CD4-positive, alpha-beta T cell treated with Interferon alpha-2 for 1 hour (primary cell): ENCODE results near the gene LINS1.
A peak's percentile ranks its signal among the peaks of the same experiment; 100 is the strongest.

Experiments used
- DNase-seq, 2 donors: peaks; one replicate each; pipeline ENCODE4 v3.0.0-alpha.2; 2020 to 2022

The LINS1 gene

DNA sequence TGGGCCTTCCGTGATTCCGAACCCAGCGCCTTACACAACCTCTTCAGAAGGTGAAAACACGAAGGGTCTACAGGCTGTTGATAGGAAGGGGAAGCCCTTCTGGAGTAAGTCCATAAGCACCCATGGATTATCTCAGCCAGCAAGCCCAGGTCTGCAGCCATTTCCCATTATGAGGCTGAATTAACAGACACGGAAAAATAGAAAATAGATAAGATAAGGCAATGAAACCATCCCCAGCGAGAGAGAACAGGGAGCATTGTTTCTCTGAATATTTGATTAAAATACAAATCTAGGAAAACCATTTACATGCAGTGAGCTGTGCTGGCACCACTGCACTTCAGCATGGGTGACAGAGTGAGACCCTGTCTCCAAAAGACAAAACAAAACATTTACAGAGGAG is 57.0 kb downstream of the LINS1 start:
- no peak for DNase-seq

DNA sequence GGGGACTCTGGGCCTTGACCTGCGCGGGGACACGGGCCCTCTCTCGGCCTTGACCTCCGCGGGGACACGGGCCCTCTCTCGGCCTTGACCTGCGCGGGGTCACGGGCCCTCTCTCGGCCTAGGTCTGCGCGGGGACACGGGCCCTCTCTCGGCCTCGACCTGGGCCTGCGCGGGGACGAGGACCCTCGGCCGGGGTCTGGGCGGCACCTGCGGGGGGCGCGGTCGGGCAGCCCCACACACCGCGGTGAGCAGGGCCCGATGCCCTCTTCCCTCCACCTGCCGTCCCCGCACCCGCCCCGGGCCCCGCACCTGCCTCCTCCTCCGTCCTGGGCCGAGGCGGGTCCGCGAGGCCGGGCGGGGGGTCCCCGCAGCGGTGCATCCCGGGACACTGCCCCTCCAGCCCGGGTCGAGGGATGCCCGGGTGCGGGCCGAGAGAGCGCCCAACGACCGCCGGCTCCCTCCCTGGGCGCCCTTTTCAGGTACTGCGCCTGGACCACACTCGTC is 57.6 kb downstream of the LINS1 start:
- no peak for DNase-seq

DNA sequence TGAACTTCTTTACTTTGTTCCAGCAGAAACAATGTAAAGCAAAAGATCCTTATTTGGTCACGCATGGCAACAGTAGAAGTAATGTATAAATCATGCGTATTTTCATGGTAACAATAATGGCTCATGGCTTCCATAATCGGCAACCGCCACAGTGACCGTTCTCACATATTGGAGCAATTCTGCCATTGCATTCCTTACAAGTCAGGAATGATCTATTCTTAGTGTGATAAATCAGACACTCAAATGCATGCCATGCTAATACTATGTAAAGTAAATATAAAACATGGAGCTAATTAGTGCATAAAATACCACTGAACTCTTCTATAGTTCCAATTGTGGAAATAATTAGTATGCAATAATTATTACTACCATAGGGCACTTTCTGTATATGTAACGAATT is 59.7 kb downstream of the LINS1 start:
- DNase-seq, result no peak

DNA sequence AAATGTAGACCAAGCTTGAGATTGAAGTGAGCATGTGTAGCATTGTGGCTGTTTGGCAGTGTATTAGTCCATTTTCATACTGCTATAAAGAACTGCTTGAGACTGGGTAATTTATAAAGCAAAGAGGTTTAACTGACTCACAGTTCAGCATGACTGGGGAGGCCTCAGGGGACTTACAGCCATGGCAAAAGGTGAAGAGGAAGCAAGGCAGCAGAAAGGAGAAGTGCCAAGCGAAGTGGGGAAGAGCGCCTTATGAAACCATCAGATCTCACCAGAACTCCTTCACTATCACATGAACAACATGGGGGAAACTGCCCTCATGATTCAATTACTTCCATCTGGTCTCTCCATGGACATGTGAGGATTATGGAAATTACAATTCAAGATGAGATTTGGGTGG is 64.7 kb downstream of the LINS1 start:
- peak in 1 of 2 donors; percentile 47 for DNase-seq

DNA sequence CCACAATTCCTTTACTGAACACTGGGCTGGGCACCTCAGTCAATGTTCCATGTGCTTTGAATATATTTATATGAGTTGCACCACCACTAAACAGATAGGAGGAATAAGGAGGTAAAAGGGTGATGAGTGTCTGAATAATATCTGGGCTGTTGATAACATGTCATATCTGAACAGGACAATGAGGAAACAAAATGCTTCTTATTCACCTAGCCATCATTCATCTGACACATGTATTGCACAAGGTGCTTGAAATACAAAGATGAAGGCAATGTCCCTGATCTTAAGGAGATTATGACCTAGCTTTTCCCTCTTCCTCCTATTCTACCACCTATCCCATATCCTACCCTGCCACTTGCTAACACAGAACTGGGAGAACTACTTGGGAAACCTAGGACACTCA is 65.3 kb downstream of the LINS1 start:
- no peak for DNase-seq

DNA sequence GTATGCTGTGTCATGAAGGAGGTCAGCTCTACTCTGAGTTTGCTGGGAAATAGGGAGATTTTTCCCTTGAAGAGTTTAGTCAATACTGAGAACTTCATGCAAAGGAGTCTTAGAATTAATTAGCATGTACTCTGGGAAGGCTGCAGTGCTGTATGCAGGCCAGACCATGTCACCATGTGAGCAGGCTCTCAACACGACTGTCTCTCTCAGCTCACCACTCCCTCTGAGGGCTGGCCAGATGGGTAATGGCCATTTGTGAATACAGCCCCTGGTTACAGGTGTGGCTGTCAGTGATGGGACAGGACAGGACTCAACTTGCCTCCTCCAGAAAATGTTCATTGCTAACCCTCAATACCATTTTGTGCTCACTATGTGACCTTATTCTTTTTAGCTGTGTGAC is 68.1 kb downstream of the LINS1 start:
- DNase-seq, result no peak

DNA sequence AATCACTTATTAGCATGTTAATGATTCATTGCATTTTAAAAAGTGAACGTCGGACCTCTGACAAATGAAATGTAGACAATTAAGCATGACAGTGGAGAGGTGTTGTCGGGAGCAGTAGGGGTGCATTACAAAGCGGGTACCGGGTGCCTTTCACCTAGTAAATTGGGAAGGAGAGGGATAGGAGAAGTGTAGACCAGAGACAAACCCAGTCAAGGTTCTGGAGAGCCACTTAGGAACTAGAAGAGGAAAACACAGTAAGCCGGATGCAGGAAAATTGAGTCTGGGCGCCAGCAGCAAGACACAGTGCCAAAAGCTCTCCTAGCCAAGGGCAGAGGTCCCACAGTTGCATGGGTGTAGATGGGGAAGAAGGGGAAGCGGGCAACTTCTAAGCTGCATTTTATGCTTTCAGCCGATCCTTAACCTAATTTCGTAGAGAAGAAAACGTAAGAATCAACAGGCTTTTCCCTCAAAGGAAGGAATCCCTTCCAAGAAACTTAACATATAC is 70.1 kb downstream of the LINS1 start:
- no peak for DNase-seq

DNA sequence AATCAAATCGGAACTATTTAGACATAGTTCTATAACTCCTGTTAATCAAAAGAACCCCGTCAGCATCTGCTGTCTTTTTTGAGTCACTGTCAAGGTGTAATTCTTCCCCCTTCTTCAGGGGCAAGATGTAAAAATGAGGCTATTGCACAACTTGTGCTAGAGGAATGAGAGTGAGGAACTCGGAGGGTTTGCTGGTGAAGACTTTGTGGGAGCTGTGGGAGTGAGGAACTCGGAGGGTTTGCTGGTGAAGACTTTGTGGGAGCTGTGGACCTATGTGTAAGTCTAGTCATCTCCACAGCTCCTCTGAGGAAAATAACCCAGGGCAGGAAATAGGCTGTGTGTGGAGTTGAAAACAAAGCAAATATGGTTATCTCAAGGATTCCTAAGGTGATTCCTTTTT is 70.8 kb downstream of the LINS1 start:
- DNase-seq, result no peak

DNA sequence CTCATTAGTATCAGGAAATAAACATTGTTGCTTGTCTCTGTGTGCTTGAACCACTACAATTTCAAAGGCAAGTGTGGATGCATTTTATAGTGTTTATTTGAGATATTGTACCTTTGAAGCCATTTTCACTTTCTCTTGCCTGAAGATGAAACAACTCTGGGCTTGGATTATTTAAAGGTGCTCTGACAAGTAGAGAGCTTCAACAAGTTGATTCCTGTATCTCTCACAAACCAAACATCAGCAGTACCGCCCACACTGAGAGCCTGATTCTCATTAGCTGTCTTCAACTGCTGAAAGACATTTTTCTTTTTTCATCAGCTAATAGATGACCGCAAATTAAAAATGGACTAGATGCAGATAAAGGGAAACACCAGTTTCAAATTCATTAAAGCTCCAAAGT is 72.4 kb downstream of the LINS1 start:
- peak in 1 of 2 donors; percentile 24 for DNase-seq

DNA sequence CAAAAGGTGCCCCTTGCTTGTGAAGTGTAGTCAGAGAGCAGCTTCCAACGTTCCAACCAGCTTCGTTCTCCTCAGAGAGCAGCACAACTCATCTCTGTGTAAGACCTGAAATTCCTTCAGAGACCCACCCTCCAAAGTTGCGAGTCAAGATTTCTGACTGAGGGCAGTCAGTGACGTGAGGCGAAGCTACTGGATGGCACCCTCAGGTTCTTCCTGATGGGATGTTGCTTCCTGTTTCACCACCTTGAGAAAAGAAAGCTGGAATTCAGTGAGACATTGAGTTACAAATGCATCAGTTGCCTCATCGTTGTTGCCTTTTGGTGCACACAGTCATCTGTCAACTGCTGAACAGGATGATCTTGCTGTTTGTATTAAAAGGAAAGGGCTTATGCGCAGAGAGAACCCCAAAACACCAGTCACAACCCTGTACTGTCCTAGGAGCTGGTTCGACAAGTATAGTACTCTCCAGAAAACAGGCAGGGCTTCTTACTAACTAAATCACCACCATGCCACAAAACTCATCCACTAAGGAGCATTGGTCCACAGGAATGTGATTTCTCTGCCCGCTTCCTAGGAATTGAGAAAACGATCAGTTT is 73.1 kb downstream of the LINS1 start, which contains the start of gene CERS3:
TSS of gene CERS3 (minus strand) at position 118 of the 596 bp plus-strand sequence. CDS start 27,101 bp downstream, outside the sequence.
- DNase-seq, result no peak

DNA sequence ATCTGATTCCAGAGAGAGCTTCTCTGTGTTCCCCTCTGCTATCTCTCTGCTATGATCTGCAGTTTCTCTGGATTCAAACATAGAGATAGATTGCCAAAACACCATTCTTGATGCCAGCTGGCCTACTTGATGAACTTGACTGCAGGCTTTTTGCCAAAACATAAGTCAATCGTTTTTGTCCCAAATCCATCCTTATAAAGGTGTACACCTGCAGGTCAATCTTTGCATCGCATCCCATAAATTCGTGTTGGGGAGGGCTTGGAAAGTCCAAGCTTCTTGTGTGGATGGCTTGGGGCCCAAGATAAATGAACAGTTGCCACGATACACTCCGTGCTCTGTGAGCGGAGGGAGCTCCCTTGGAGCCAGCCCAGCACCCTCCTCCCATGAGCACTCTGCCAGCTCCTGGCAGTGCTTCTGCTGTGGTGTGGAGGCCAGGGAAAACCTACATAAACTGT is 75.9 kb downstream of the LINS1 start:
- DNase-seq, result no peak

DNA sequence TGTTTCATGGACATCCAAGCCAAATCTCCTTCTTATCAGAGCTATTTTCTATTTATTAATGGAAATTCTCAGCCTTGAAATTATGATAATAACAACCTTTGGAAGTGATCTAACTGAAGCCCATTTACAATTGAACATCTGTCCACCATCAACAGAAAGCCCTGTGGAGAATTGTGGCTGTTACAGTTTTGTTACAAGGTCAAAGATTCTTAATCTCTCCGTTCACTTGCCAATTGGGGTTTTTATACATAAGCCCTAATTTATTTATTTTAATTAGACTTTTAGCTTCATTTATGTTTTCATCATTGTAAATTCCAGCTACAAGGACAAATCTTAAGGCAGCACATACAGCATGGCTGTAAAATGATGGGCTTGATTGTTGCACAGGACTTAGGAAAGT is 76.5 kb downstream of the LINS1 start:
- no peak for DNase-seq

DNA sequence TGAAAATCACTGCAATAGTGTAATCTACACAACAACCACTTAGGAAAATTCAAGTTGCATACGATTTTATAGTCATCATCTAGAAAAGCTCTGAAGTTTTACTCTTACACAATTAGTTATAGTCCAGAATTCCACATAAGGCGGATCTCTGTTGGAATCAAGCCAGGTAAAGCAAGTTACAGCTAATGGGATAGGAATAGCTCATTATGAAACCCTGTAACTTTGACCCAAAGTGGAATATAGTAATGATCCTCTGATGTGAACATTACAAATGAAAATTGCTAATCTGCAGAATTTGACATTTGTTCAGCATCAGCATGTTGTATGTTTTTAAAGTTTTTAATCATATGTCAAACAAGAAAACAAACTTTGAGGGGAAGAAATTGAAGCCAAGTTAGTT is 77.7 kb downstream of the LINS1 start:
- no peak for DNase-seq

DNA sequence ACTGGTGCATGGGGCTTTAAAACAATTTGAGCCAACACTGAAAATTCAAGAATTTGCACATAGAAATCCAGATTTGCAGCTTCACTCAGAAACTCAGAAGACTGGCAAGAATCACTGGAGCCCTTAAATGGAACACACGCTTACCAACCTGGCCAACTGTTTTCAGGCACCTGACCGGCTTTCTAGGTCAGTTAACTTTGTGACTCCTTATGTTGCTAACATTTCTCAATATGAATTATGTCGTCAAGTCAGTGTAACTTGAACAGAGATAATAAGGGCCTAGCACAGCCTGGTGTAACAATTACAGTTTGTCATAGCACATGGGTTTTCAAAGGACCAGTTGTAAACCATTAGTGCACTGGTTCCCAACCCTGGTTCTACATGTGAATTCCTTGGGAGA is 80.1 kb downstream of the LINS1 start:
- no peak for DNase-seq

DNA sequence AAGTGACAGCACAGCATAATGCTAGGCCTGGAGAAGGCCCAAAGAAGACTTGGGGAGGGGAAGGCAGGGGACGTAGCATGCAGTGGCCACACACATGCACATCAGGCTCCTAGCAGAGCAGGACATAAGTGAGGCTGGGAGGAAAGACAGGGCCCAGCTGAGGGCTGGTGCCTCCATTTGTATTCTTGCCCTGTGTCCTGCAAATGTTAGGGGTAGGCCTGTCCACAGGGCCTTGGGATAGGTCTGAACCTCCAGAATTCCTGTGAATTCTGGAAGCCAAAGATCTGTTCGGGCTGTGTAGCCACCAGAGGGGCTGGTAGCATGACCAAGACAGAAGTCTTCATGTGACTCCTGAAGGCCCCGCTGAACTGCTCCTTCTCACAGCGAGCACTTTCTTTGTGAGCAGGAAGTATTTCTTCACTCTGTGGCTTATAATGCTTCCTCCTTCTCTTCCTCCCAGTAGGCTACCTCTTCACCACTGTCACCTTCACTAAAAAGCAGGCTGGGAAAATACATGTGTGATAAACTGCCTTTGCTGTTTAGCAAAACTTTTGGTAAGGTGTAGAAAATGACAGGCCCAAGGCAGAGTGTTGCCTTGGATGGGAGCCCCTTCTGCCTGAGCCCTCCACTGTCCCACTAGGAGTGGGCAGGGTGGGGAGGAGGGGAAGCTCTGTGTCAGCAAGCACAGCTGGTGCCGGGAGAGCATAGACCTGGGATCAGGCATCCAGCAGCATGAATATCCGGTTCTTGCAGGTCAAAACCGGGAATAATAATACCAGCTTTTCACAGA is 81.7 kb downstream of the LINS1 start:
- peak; percentile 8 to 17 for DNase-seq

DNA sequence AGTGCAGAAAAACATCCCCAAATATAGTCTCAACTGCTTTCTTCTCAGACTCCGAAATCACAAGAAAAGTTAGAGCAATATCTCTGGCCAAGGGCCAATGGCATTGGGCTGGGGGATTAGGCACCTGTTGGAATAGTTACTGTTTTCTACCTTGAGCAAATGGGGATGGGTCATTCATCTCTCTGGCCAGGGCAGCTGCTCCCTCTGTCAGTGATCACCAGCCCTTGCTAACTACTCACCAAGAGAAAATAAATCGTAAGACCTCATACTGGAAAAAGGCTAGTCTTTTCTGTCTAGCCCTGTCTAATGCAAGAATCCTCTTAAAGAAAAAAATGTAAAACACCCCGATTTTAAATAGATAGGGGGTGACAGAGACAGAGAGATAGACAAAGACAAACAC is 84.1 kb downstream of the LINS1 start:
- DNase-seq, result no peak
